GM10266 (cell line): ENCODE measurements around the gene AQP12B.

Experiments
- DNase-seq: peaks from one replicate; pipeline ENCODE4 v3.0.0; 2012; ENCODE audit errors: extremely low spot score
- TF ChIP-seq, protein P1 (sequence below): IDR thresholded peaks from 2 replicates; pipeline ENCODE4 v1.5.1; 2012; ENCODE audit warnings: mild to moderate bottlenecking, low read depth; ENCODE audit not compliant: control insufficient read depth, insufficient read depth; ENCODE audit errors: missing control alignments

The AQP12B gene

DNA sequence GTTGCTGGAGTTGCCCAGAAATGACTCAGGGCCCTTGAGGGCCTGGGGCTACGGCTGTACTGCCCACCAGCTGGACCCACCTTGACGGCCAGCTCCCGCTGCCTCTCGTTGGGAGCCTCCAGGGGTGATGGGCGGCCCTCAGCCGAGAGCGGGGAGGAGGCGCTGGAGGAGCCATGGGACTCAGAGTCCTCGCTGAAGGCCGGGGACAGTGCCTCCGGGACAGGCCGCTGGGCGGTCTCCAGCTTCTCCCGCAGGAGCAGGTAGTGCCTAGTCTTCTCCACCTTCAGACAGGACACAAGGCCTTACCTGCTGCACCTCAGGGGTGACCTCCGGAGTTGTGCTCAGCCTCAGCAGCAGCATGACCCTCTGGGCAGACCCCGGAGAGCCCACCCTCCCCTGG is 39.7 kb upstream of the AQP12B start:
- TF ChIP-seq, protein P1, sequence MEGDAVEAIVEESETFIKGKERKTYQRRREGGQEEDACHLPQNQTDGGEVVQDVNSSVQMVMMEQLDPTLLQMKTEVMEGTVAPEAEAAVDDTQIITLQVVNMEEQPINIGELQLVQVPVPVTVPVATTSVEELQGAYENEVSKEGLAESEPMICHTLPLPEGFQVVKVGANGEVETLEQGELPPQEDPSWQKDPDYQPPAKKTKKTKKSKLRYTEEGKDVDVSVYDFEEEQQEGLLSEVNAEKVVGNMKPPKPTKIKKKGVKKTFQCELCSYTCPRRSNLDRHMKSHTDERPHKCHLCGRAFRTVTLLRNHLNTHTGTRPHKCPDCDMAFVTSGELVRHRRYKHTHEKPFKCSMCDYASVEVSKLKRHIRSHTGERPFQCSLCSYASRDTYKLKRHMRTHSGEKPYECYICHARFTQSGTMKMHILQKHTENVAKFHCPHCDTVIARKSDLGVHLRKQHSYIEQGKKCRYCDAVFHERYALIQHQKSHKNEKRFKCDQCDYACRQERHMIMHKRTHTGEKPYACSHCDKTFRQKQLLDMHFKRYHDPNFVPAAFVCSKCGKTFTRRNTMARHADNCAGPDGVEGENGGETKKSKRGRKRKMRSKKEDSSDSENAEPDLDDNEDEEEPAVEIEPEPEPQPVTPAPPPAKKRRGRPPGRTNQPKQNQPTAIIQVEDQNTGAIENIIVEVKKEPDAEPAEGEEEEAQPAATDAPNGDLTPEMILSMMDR: no peak
- DNase-seq: no peak

GRCh38 chr2:240721596-240722180 is 39.0 kb upstream of the AQP12B start:
- DNase-seq: no peak

DNA sequence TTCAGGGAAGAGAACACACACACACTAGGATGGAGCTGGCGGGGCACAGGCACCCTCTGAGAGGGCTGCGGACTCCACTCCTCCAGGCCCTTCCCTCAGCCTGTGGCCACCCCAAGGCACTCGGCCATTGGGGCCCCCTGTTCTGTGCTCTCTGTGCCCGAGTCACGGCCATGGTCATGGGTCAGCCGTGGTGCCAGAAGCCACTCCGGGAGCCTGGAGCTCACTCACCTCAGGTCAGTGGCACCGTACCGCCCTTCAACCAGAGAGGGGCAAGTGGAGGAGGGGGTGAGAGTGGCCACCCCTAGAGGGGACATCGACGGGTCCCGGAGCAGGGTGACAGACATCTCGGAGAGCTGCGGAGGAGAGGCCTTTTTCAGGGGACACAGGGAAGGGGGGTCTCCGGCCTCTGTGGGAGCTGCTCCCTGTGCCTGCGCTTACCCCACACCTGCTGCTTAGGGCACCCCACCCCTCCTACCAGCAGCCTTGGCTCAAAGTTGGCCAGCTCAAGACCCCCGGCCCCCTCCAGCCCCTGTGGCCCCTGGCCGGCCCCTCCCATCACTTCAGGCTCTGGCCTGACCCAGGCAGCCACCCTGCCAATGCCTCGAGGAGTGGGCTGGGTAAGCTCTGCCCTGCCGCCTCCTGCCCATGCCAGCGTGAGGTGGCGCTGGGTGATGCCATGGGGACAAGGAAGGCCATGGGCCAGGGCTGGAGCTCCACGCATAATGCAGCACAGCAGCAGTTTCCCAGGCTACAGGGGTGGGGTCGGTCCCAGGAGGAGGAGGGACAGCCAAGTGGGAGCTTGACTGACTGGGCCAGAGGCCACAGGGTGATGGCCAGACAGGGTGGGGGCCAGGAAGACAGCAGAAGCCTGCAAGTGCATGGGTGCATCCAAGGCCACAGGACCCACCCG is 38.3 kb upstream of the AQP12B start:
- DNase-seq: no peak
- TF ChIP-seq, protein P1: no peak

More at GRCh38 chr2:240721596-240722180, 39.0 kb upstream of the AQP12B start:
- TF ChIP-seq, protein P1: no peak

DNA sequence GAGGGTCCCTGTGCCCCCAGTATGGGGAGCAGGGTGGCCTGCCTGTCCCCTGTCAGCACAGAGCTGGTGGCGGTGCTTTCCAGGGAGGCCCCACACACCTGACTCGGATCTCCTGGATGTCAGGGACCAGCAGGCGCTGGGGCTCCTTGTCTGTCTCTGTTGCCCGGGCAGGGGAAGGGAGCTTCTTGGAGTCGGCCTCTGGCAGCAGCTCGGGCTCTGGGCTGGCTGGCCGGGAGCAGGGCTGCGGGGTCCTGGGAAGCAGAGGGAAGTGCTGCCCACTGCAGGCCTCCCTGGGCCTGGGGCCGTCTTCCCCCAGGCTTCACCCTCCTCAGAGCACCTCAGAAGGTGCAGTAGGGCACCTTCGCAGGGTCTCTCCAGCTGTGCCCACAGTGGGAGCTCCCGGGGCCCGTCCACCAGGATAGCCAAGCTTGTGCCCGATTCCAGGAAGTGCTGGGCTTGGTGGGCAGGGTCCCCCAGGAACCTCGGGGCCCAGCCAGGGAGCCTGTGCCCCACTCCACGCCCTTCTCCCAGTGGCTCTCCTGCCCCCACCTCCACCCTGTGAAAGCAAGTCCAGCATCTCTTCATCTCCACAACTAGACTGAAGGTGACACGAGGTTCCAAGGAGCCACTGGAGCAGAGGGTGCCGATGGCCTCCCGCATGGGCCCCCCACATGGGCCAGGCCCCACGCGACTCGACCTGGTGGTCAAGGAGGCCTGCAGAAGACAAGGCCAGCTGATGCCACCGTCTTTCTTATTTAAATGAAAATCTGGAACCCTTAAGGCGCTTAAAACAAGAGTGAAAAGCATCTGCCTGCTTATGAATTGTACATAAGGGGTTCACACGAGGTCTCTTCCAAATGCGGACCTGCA is 37.2 kb upstream of the AQP12B start:
- DNase-seq: no peak
- TF ChIP-seq, protein P1: no peak

GRCh38 chr2:240718896-240719490 is 36.3 kb upstream of the AQP12B start:
- DNase-seq: no peak

More at GRCh38 chr2:240718896-240719490, 36.3 kb upstream of the AQP12B start:
- TF ChIP-seq, protein P1: no peak
